Kidney (tissue), 19 donors: Measurements from ENCODE around the gene SSX2. TPM values are rescaled to one million over a fixed set of nuclear protein-coding genes. Genes with fewer than 3 reads are reported as not detected.
"Not testable (repeated sequence)": the region's sequence is repeated elsewhere in the genome, so short reads cannot be mapped to it uniquely, and the experiment has no call there.

Source experiments
- DNase-seq, 5 donors: peaks; one replicate each; pipeline ENCODE4 v3.0.0-alpha.2; 2013 to 2020
- FAIRE-seq: peaks from 2 replicates; lab custom pipeline; 2012; peaks lifted over from hg19 to GRCh38; lab: Jason Lieb, UNC
- H3K27ac ChIP-seq, 2 donors: one replicate each; pipeline ENCODE4 v1.7.0; 2013; ENCODE audit warnings: low read depth in 2 of 2, low read length in 2 of 2, inconsistent platforms in 1 of 2
- H3K27me3 ChIP-seq: one replicate; pipeline ENCODE4 v1.7.1; 2013; ENCODE audit warnings: low read length, inconsistent platforms; ENCODE audit not compliant: control insufficient read depth, insufficient read depth
- H3K36me3 ChIP-seq, 3 donors: one replicate each; pipeline versions ENCODE4 v1.7.0 to v1.7.1; 2013; ENCODE audit warnings: low read length in 3 of 3, control low read depth in 1 of 3, inconsistent platforms in 1 of 3; ENCODE audit not compliant: insufficient read depth in 3 of 3, control insufficient read depth in 2 of 3
- H3K4me1 ChIP-seq, 3 donors: one replicate each; pipeline versions ENCODE4 v1.7.0 to v1.7.1; 2013; ENCODE audit warnings: low read length in 3 of 3, inconsistent platforms in 1 of 3, low read depth in 1 of 3; ENCODE audit not compliant: control insufficient read depth in 2 of 3, insufficient read depth in 2 of 3
- H3K4me3 ChIP-seq, 3 donors: one replicate each; pipeline versions ENCODE4 v1.7.0 to v1.8.1; 2013; ENCODE audit warnings: low read length in 3 of 3, control low read depth in 1 of 3, inconsistent platforms in 1 of 3
- H3K9ac ChIP-seq, 3 donors: one replicate each; pipeline versions ENCODE4 v1.7.0 to v1.7.1; 2013; ENCODE audit warnings: low read length in 3 of 3, control low read depth in 1 of 3, inconsistent platforms in 1 of 3
- H3K9me3 ChIP-seq, 3 donors: one replicate each; pipeline versions ENCODE4 v1.7.0 to v1.7.1; 2013; ENCODE audit warnings: low read length in 3 of 3, control low read depth in 1 of 3, inconsistent platforms in 1 of 3; ENCODE audit not compliant: control insufficient read depth in 2 of 3, insufficient read depth in 1 of 3
- intact Hi-C: fragments of 100-400 bp; cut with DNase I; formaldehyde crosslinking; loops from one replicate; pipeline ENCODE4 v1.11.1; 2022
- long read RNA-seq, 10 donors: library from polyadenylated mRNA in 1 of 10; unstranded in 1 of 10; transcript quantifications; one replicate each; pipeline ENCODE4 v2.0.0 and lab custom pipeline, GENCODE V29; 2021 to 2026
- polyA plus RNA-seq: library from polyadenylated mRNA; stranded (reverse); fragments of 350-450 nt; fragmentation: Illumina TruSeq; extraction: RNeasy Lipid Tissue Mini Kit (QIAGEN cat#74804); gene quantifications from one replicate; pipeline ENCODE4 v1.2.3, GENCODE V29; 2014; ENCODE audit warnings: low read depth, low replicate concordance; ENCODE audit not compliant: insufficient read depth
- total RNA-seq: library from RNA; stranded (reverse); fragmentation: NEBNext Ultra II Directional; extraction: Animal tissue kit (Norgen Biotek cat#: 25700); gene quantifications from one replicate; pipeline ENCODE4 v1.2.1, GENCODE V29; 2021
- donor health status: control.
- donor health status: control.
- donor health status: DM: yes; HTN: yes; CAD: no.
- donor health status: Normal renal cell carcinoma (clear cell type).

SSX2 gene
- not detected for total RNA-seq
- not detected for polyA plus RNA-seq
- long read RNA-seq, donor 1, result 0 reads
- long read RNA-seq, donor 2, result 0 reads
- long read RNA-seq, donor 3, result 0 reads
- long read RNA-seq, donor 4, result 0 reads
- long read RNA-seq, donor 5, result 0 reads
- long read RNA-seq, donor 6, result 0 reads
- long read RNA-seq, donor 7, result 0 reads
- long read RNA-seq, donor 8, result 0 reads
- long read RNA-seq, donor 9, result 0 reads
- long read RNA-seq, donor 10, result 0 reads

DNA sequence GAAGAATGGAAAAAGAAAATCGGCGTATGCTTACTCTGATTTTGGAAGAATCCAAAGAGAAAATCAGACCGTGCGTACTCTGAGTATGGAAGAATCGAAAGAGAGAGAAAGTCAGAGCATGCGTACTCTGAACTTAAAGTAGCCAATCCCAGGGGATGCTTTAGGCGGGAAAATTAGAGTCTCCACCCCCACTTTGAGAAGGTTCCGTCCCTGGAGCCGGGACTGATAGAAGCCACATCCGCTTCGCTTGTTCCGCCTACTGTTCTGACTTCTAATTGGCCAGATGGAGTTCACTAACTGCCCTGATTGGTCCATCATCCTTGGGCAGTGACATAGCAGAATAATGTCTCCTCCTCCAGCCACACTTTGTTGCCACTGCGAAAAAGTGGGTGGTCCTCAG, at the start of gene SSX2:
TSS of gene SSX2 (minus strand) at position 101 of the 400 bp plus-strand sequence. CDS start 1,429 bp downstream, outside the sequence.
- H3K9me3 ChIP-seq, DNase-seq, intact Hi-C loops, H3K4me1 ChIP-seq, H3K27me3 ChIP-seq, H3K4me3 ChIP-seq, H3K27ac ChIP-seq, H3K9ac ChIP-seq, H3K36me3 ChIP-seq, FAIRE-seq: not testable (repeated sequence)

GRCh38 chrX:52750952-52751351, 44.0 kb upstream of the SSX2 start, which contains the start of gene SSX2B:
SSX2B (plus strand) TSS chrX:52751252; CDS start chrX:52752681, 1,429 bp downstream.
- FAIRE-seq, intact Hi-C loops, H3K9me3 ChIP-seq, H3K9ac ChIP-seq, H3K36me3 ChIP-seq, H3K4me3 ChIP-seq, H3K4me1 ChIP-seq, DNase-seq, H3K27ac ChIP-seq, H3K27me3 ChIP-seq: not testable (repeated sequence)

DNA sequence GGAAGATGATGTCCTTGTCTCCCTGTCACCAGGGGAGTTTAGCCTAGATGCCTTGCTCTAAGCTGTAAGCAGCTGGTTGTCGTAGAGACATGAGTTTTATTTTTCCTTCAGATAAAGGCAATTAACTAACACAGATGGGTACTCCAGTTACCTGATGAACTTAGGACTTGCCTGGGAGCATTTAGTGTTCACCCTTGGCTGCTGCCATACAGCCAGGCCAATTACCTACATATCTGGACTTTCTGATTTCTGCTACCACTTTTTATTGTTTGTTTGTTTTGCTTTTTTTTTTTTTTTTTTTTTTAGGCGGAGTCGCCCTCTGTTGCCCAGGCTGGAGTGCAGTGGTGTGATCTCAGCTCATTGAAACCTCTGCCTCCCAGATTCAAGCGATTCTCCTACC, 14.9 kb downstream of the SSX2 start:
- H3K4me3 ChIP-seq, intact Hi-C loops, H3K27ac ChIP-seq, H3K9me3 ChIP-seq, DNase-seq, H3K9ac ChIP-seq, H3K36me3 ChIP-seq, FAIRE-seq, H3K27me3 ChIP-seq, H3K4me1 ChIP-seq: not testable (repeated sequence)

DNA sequence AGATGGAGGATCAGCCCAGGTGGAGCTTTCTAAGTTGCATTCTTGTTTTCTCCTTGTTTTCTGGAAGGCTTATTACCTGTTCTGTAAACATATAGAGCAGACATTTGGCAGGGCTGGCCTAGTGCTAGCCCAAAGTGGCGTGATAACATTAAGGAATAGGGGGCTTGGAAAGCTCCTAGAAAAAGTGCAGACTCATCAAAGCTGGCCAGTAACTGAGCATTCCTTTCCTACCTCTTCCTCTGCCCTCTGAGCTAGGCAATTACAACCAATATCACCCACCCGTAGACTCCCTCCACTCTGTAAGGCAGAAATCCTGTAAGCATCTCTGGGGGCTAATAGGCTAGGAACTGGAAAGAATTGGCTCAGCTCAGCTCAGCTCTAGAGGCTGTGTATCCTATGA, 44.8 kb downstream of the SSX2 start:
- H3K27ac ChIP-seq, H3K27me3 ChIP-seq, FAIRE-seq, H3K36me3 ChIP-seq, H3K9ac ChIP-seq, H3K9me3 ChIP-seq, H3K4me3 ChIP-seq, DNase-seq, intact Hi-C loops, H3K4me1 ChIP-seq: not testable (repeated sequence)

- DNase-seq, H3K4me3 ChIP-seq, FAIRE-seq, H3K27me3 ChIP-seq, H3K27ac ChIP-seq, intact Hi-C loops, H3K9me3 ChIP-seq, H3K36me3 ChIP-seq, H3K9ac ChIP-seq, H3K4me1 ChIP-seq: not testable (repeated sequence)
These were observed 51.5 kb downstream of the SSX2 start for GRCh38 chrX:52655475-52655874.

DNA sequence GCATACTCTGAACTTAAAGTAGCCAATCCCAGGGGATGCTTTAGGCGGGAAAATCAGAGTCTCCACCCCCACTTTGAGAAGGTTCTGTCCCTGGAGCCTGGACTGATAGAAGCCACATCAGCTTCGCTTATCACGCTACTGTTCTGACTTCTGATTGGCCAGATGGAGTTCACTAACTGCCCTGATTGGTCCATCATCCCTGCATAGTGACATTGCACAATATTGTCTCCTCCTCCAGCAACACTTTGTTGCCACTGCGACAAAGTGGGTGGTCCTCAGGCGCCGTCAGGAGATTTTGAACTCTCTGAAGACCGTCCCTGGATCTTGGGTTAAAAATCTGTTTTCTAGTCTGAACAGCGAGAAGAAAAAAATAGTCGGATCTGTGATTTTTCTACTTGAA, 52.2 kb downstream of the SSX2 start, which contains the start of gene SSX7:
TSS of gene SSX7 (minus strand) at position 101 of the 400 bp plus-strand sequence. CDS start 1,428 bp downstream, outside the sequence.
- H3K9me3 ChIP-seq, H3K27me3 ChIP-seq, FAIRE-seq, H3K27ac ChIP-seq, DNase-seq, H3K36me3 ChIP-seq, H3K4me3 ChIP-seq, H3K9ac ChIP-seq, H3K4me1 ChIP-seq, intact Hi-C loops: not testable (repeated sequence)

- intact Hi-C loops, H3K9me3 ChIP-seq, H3K4me1 ChIP-seq, H3K9ac ChIP-seq, H3K27ac ChIP-seq, H3K27me3 ChIP-seq, H3K4me3 ChIP-seq, FAIRE-seq, H3K36me3 ChIP-seq: not testable (repeated sequence)
- DNase-seq, result peak in 2 of 5 donors; percentile 1 to 36
These were observed 56.3 kb downstream of the SSX2 start for GRCh38 chrX:52650676-52651075.

DNA sequence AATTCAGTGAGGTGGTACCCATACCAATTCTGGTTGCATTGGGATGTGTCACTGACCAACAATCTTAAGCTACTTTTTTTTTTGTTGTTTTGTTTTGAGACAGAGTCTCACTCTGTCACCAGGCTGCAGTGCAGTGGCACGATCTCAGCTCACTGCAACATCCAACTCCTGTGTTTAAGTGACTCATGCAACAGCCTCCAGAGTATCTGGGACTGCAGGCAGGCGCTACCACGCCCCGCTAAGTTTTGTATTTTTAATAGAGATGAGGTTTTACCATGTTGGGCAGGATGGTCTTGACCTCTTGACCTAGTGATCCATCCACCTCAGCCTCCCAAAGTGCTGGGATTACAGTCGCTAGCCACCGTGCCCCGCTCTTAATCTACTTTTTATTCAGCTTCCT, 58.0 kb downstream of the SSX2 start:
- H3K4me1 ChIP-seq, H3K9ac ChIP-seq, H3K9me3 ChIP-seq, DNase-seq, H3K36me3 ChIP-seq, H3K27ac ChIP-seq, H3K4me3 ChIP-seq, FAIRE-seq, intact Hi-C loops, H3K27me3 ChIP-seq: not testable (repeated sequence)
